PC-3 (cell line): ENCODE results near the gene KDM5A. TPM values are rescaled to one million over a fixed set of nuclear protein-coding genes. Genes with fewer than 3 reads are reported as not detected.

Experiments
- ATAC-seq: fragments of 200-7000 bp; cut with Tn5 transposase; 2 replicates; pipeline ENCODE4 v1.9.1; 2020; ENCODE audit warnings: mild to moderate bottlenecking, moderate library complexity
- BruUV-seq: library from RNA; stranded (reverse); fragments of 400-500 nt; replicated peaks from 2 replicates; lab custom pipeline; 2021; lab: Mats Ljungman, UMichigan
- CTCF ChIA-PET: fragments of 300-600 bp; sonication (Branson Sonifier 250); formaldehyde crosslinking; loops from one replicate; lab custom pipeline; 2022; ENCODE audit warnings: antibody characterized with exemption; lab: Charles Lee
- POLR2A ChIA-PET: fragments of 300-600 bp; sonication (Branson Sonifier 250); formaldehyde crosslinking; loops from one replicate; lab custom pipeline; 2022; ENCODE audit warnings: antibody characterized with exemption; ENCODE audit not compliant: unreplicated experiment; lab: Charles Lee
- DNase-seq: peaks from one replicate; pipeline ENCODE4 v3.0.0-alpha.2; 2015
- H2AFZ ChIP-seq: fragments of 300-600 bp; sonication (generic); 2 replicates; pipeline ENCODE4 v1.6.0; 2016; ENCODE audit warnings: antibody characterized with exemption, low read length
- H3F3A ChIP-seq: fragments of 300-600 bp; sonication (generic); one replicate; pipeline ENCODE4 v1.6.0; 2017; ENCODE audit warnings: antibody characterized with exemption, low read length, control low read depth, mild to moderate bottlenecking; ENCODE audit not compliant: unreplicated experiment
- H3K27ac ChIP-seq: fragments of 300-600 bp; sonication (generic); 2 replicates; pipeline ENCODE4 v1.5.1; 2016; ENCODE audit warnings: mild to moderate bottlenecking, low read length
- H3K27me3 ChIP-seq: fragments of 300-600 bp; sonication (generic); 2 replicates; pipeline ENCODE4 v1.6.1; 2016; ENCODE audit warnings: low read length, mixed read lengths
- H3K36me3 ChIP-seq: fragments of 300-600 bp; sonication (generic); 2 replicates; pipeline ENCODE4 v1.6.1; 2016; ENCODE audit warnings: low read depth, mixed run types, low read length, mixed read lengths
- H3K4me1 ChIP-seq: fragments of 300-600 bp; sonication (generic); 2 replicates; pipeline ENCODE4 v1.5.1; 2016; ENCODE audit warnings: low read length; ENCODE audit not compliant: insufficient read depth
- H3K4me2 ChIP-seq: fragments of 300-600 bp; sonication (generic); 2 replicates; pipeline ENCODE4 v1.6.0; 2016; ENCODE audit warnings: low read length
- H3K4me3 ChIP-seq: fragments of 300-600 bp; sonication (generic); 2 replicates; pipeline ENCODE4 v1.5.1; 2016; ENCODE audit warnings: mild to moderate bottlenecking, low read length, mixed read lengths
- H3K79me2 ChIP-seq: fragments of 300-600 bp; sonication (generic); 2 replicates; pipeline ENCODE4 v1.6.1; 2017; ENCODE audit warnings: low read length, mixed read lengths
- H3K9ac ChIP-seq: fragments of 300-600 bp; sonication (generic); 2 replicates; pipeline ENCODE4 v1.6.0; 2016; ENCODE audit warnings: mild to moderate bottlenecking, low read length
- H3K9me2 ChIP-seq: fragments of 300-600 bp; sonication (generic); replicated peaks from 2 replicates; pipeline ENCODE4 v1.6.1; 2016; ENCODE audit warnings: mixed run types, low read length, mixed read lengths
- H3K9me3 ChIP-seq: fragments of 300-600 bp; sonication (generic); 2 replicates; pipeline ENCODE4 v1.6.1; 2016; ENCODE audit warnings: low read length, mixed read lengths
- H4K20me1 ChIP-seq: fragments of 300-600 bp; sonication (generic); 2 replicates; pipeline ENCODE4 v1.6.1; 2016; ENCODE audit warnings: low read length, mixed read lengths
- CTCF ChIP-seq: fragments of 300-600 bp; sonication (generic); conservative IDR thresholded peaks from 2 replicates; pipeline ENCODE4 v1.5.1; 2017; ENCODE audit warnings: antibody characterized with exemption, low read depth, mild to moderate bottlenecking, low read length
- EZH2 ChIP-seq: fragments of 300-600 bp; sonication (generic); IDR thresholded peaks from one replicate; pipeline ENCODE4 v1.6.1; 2017; ENCODE audit warnings: antibody characterized with exemption, mild to moderate bottlenecking, low read length; ENCODE audit not compliant: unreplicated experiment
- EZH2phosphoT487 ChIP-seq: fragments of 300-600 bp; sonication (generic); IDR thresholded peaks from 2 replicates; pipeline ENCODE4 v1.6.1; 2018; ENCODE audit warnings: mild to moderate bottlenecking, antibody characterized with exemption, low read length, borderline replicate concordance
- intact Hi-C: fragments of 100-400 bp; cut with micrococcal nuclease; formaldehyde crosslinking; loops from 2 replicates; pipeline ENCODE4 v1.9.0; 2023
- total RNA-seq: library from RNA; depleted of rRNA; stranded (reverse); fragments of >200 nt; gene quantifications from 2 replicates; pipeline ENCODE4 v1.2.3, GENCODE V29; 2014

KDM5A gene
- total RNA-seq, 1 experiment from 2014 or later, result 27.8 TPM

GRCh38 chr12:256225-256624 is 132.9 kb downstream of the KDM5A start:
- Histone ChIP-seq H3K27ac (no peak overlapping the region), H3K27me3 (peaks cover 48% of the 10 kb centered on the region), H4K20me1 (no peaks in the 10 kb centered on the region), H3F3A (no peaks in the 10 kb centered on the region), H3K36me3 (no peaks in the 10 kb centered on the region), H3K79me2 (no peaks in the 10 kb centered on the region), H3K4me1 (no peaks in the 10 kb centered on the region), H2AFZ (no peak overlapping the region), H3K9me3 (no peaks in the 10 kb centered on the region), H3K9me2 (no peaks in the 10 kb centered on the region), H3K4me3 (no peak overlapping the region), H3K4me2 (no peak overlapping the region), H3K9ac (no peak overlapping the region)
- ATAC-seq (no peak), DNase-seq (no peak)
- no TSS peak for BruUV-seq
- intact Hi-C loops, result no loop called here
- TF ChIP-seq CTCF, result no peak
- no peak for TF ChIP-seq EZH2
- TF ChIP-seq EZH2phosphoT487, result no peak
- ChIA-PET POLR2A (no interaction called here), CTCF (no interaction called here)

- Histone ChIP-seq H3F3A (no peaks in the 10 kb centered on the region), H3K27me3 (peaks cover 35% of the 10 kb centered on the region), H3K36me3 (no peaks in the 10 kb centered on the region), H3K79me2 (no peaks in the 10 kb centered on the region), H2AFZ (no peak overlapping the region), H3K4me3 (no peak overlapping the region), H3K9me2 (no peaks in the 10 kb centered on the region), H3K27ac (no peak overlapping the region), H3K9me3 (no peaks in the 10 kb centered on the region), H3K4me1 (no peaks in the 10 kb centered on the region), H3K4me2 (no peak overlapping the region), H3K9ac (no peak overlapping the region), H4K20me1 (no peaks in the 10 kb centered on the region)
- CTCF ChIA-PET, result no interaction called here
- intact Hi-C loops, result no loop called here
- POLR2A ChIA-PET, result no interaction called here
- TF ChIP-seq EZH2, result no peak
- no peak for TF ChIP-seq EZH2phosphoT487
- no peak for TF ChIP-seq CTCF
- no peak for DNase-seq
- no peak for ATAC-seq
- BruUV-seq, result no TSS peak
These were observed 134.2 kb downstream of the KDM5A start for GRCh38 chr12:254912-255311.

GRCh38 chr12:254039-254438 is 135.1 kb downstream of the KDM5A start:
- no peak overlapping the region for H3K27ac ChIP-seq
- no peaks in the 10 kb centered on the region for H3F3A ChIP-seq
- no TSS peak for BruUV-seq
- peaks cover 28% of the 10 kb centered on the region for H3K27me3 ChIP-seq
- TF ChIP-seq EZH2phosphoT487 (no peak), EZH2 (no peak), CTCF (no peak)
- no peaks in the 10 kb centered on the region for H4K20me1 ChIP-seq
- no peaks in the 10 kb centered on the region for H3K79me2 ChIP-seq
- no peaks in the 10 kb centered on the region for H3K36me3 ChIP-seq
- ChIA-PET CTCF (no interaction called here), POLR2A (no interaction called here)
- DNase-seq (no peak), ATAC-seq (no peak)
- H2AFZ ChIP-seq, result no peak overlapping the region
- no peaks in the 10 kb centered on the region for H3K9me3 ChIP-seq
- no peak overlapping the region for H3K4me3 ChIP-seq
- H3K9ac ChIP-seq, result no peak overlapping the region
- H3K9me2 ChIP-seq, result no peaks in the 10 kb centered on the region
- intact Hi-C loops, result no loop called here
- no peak overlapping the region for H3K4me2 ChIP-seq
- H3K4me1 ChIP-seq, result no peaks in the 10 kb centered on the region
